SK-N-SH treated with all-trans-retinoic acid at 6 μM for 48 hours (cell line): Measurements from ENCODE around the gene CCBE1.
"Not testable (repeated sequence)": the region's sequence is repeated elsewhere in the genome, so short reads cannot be mapped to it uniquely, and the experiment has no call there.

Experiments used
- ATAC-seq: fragments of 200-7000 bp; cut with Tn5 transposase; 3 replicates; pipeline ENCODE4 v1.9.1; 2020; ENCODE audit warnings: mild to moderate bottlenecking, moderate library complexity
- ARNTL ChIP-seq: fragments of 450-650 bp; formaldehyde crosslinking; IDR thresholded peaks from 2 replicates; pipeline ENCODE4 v1.5.0; 2020; ENCODE audit warnings: low read depth, mild to moderate bottlenecking, moderate library complexity, borderline replicate concordance
- CSDC2 ChIP-seq: fragments of 250-450 bp; sonication (Bioruptor Pico); IDR thresholded peaks from 2 replicates; pipeline ENCODE4 v1.5.0; 2020; ENCODE audit warnings: mild to moderate bottlenecking, moderate library complexity
- ESRRG ChIP-seq: fragments of 250-450 bp; sonication (Bioruptor Pico); IDR thresholded peaks from 2 replicates; pipeline ENCODE4 v1.6.1; 2021; ENCODE audit warnings: mild to moderate bottlenecking
- GLIS3 ChIP-seq: fragments of 250-450 bp; sonication (Bioruptor Pico); IDR thresholded peaks from 2 replicates; pipeline ENCODE4 v1.5.0; 2020; ENCODE audit warnings: mild to moderate bottlenecking, moderate library complexity
- ISL1 ChIP-seq: fragments of 250-450 bp; sonication (Bioruptor Pico); IDR thresholded peaks from 2 replicates; pipeline ENCODE4 v2.1.2; 2022; ENCODE audit warnings: mild to moderate bottlenecking, moderate library complexity
- OSR1 ChIP-seq: fragments of 250-450 bp; sonication (Bioruptor Pico); IDR thresholded peaks from 2 replicates; pipeline ENCODE4 v1.8.0; 2022; ENCODE audit warnings: moderate library complexity, mild to moderate bottlenecking, inconsistent platforms
- PPARA ChIP-seq: fragments of 250-450 bp; sonication (Bioruptor Pico); IDR thresholded peaks from 2 replicates; pipeline ENCODE4 v1.5.0; 2020; ENCODE audit warnings: mild to moderate bottlenecking, borderline replicate concordance
- RARB ChIP-seq: fragments of 250-450 bp; sonication (Bioruptor Pico); IDR thresholded peaks from 2 replicates; pipeline ENCODE4 v1.8.0; 2021; ENCODE audit warnings: mild to moderate bottlenecking, moderate library complexity
- SNAI2 ChIP-seq: fragments of 250-450 bp; sonication (Bioruptor Pico); IDR thresholded peaks from 2 replicates; pipeline ENCODE4 v1.5.0; 2020; ENCODE audit warnings: mild to moderate bottlenecking, moderate library complexity
- TCF4 ChIP-seq: fragments of 250-450 bp; sonication (Bioruptor Pico); IDR thresholded peaks from 2 replicates; pipeline ENCODE4 v1.8.0; 2021; ENCODE audit warnings: mild to moderate bottlenecking, moderate library complexity, borderline replicate concordance
- TOX ChIP-seq: fragments of 250-450 bp; sonication (Bioruptor Pico); IDR thresholded peaks from 2 replicates; pipeline ENCODE4 v1.8.0; 2021; ENCODE audit warnings: mild to moderate bottlenecking, moderate library complexity, borderline replicate concordance
- ZC3H10 ChIP-seq: fragments of 250-450 bp; sonication (Bioruptor Pico); IDR thresholded peaks from 2 replicates; pipeline ENCODE4 v1.5.1; 2021; ENCODE audit warnings: mild to moderate bottlenecking, moderate library complexity
- ZFP3 ChIP-seq: fragments of 250-450 bp; sonication (Bioruptor Pico); IDR thresholded peaks from 2 replicates; pipeline ENCODE4 v1.5.0; 2020; ENCODE audit warnings: mild to moderate bottlenecking, moderate library complexity
- ZFP30 ChIP-seq: fragments of 450-650 bp; formaldehyde crosslinking; IDR thresholded peaks from 2 replicates; pipeline ENCODE4 v1.5.0; 2022; ENCODE audit warnings: mild to moderate bottlenecking, moderate library complexity
- ZNF70 ChIP-seq: fragments of 450-650 bp; formaldehyde crosslinking; IDR thresholded peaks from 2 replicates; pipeline ENCODE4 v1.5.0; 2020; ENCODE audit warnings: mild to moderate bottlenecking, moderate library complexity
- ZNF8 ChIP-seq: fragments of 450-650 bp; formaldehyde crosslinking; IDR thresholded peaks from 2 replicates; pipeline ENCODE4 v1.5.0; 2020; ENCODE audit warnings: mild to moderate bottlenecking, moderate library complexity
- TF ChIP-seq, protein P1 (sequence below): fragments of 250-450 bp; sonication (Bioruptor Pico); IDR thresholded peaks from 2 replicates; pipeline ENCODE4 v1.5.1; 2020; ENCODE audit warnings: low read depth, mild to moderate bottlenecking, moderate library complexity
- TF ChIP-seq, protein P2 (sequence below): fragments of 250-450 bp; sonication (Bioruptor Pico); IDR thresholded peaks from 2 replicates; pipeline ENCODE4 v1.8.0; 2020; ENCODE audit warnings: mild to moderate bottlenecking, moderate library complexity, borderline replicate concordance
- TF ChIP-seq, protein P3 (sequence below): fragments of 250-450 bp; sonication (Bioruptor Pico); IDR thresholded peaks from 2 replicates; pipeline ENCODE4 v1.5.0; 2020; ENCODE audit warnings: mild to moderate bottlenecking, moderate library complexity
- TF ChIP-seq, protein P4 (sequence below): fragments of 250-450 bp; sonication (Bioruptor Pico); IDR thresholded peaks from 2 replicates; pipeline ENCODE4 v1.8.0; 2021; ENCODE audit warnings: low read depth, mild to moderate bottlenecking, moderate library complexity, borderline replicate concordance

Gene CCBE1

GRCh38 chr18:59742325-59743111 is 45.3 kb upstream of the CCBE1 start:
- no peak for TF ChIP-seq ZC3H10 (CRISPR knock-in tag)
- TF ChIP-seq ZNF70 (CRISPR knock-in tag): no peak
- no peak for TF ChIP-seq ARNTL (CRISPR knock-in tag)
- ATAC-seq: peak; percentile 17

DNA sequence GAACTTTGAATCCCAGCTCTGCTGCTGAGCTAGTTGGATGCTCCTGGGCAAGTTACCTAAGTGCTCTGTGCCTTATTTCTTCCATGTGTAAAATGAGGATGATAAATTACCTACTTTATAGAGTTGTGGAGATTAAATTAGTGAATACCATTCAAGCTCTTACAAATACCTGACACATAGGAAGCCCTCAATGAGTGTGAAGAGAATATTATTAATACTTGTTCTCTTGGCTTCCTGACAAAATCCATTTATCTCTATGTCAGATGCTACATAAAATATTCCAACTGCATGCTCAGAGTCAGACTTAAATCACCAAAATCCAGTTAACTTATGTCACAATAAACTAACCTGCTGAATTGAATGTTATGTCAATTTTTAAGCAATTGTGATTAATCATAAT is 42.9 kb upstream of the CCBE1 start:
- TF ChIP-seq ISL1 (CRISPR knock-in tag) (peak; percentile 50), PPARA (CRISPR knock-in tag) (no peak), ZNF70 (CRISPR knock-in tag) (no peak)
- TF ChIP-seq, protein P1, sequence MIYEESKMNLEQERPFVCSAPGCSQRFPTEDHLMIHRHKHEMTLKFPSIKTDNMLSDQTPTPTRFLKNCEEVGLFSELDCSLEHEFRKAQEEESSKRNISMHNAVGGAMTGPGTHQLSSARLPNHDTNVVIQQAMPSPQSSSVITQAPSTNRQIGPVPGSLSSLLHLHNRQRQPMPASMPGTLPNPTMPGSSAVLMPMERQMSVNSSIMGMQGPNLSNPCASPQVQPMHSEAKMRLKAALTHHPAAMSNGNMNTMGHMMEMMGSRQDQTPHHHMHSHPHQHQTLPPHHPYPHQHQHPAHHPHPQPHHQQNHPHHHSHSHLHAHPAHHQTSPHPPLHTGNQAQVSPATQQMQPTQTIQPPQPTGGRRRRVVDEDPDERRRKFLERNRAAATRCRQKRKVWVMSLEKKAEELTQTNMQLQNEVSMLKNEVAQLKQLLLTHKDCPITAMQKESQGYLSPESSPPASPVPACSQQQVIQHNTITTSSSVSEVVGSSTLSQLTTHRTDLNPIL (CRISPR knock-in tag): no peak
- TF ChIP-seq, protein P2, sequence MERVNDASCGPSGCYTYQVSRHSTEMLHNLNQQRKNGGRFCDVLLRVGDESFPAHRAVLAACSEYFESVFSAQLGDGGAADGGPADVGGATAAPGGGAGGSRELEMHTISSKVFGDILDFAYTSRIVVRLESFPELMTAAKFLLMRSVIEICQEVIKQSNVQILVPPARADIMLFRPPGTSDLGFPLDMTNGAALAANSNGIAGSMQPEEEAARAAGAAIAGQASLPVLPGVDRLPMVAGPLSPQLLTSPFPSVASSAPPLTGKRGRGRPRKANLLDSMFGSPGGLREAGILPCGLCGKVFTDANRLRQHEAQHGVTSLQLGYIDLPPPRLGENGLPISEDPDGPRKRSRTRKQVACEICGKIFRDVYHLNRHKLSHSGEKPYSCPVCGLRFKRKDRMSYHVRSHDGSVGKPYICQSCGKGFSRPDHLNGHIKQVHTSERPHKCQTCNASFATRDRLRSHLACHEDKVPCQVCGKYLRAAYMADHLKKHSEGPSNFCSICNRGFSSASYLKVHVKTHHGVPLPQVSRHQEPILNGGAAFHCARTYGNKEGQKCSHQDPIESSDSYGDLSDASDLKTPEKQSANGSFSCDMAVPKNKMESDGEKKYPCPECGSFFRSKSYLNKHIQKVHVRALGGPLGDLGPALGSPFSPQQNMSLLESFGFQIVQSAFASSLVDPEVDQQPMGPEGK (CRISPR knock-in tag): no peak
- TF ChIP-seq, protein P3, sequence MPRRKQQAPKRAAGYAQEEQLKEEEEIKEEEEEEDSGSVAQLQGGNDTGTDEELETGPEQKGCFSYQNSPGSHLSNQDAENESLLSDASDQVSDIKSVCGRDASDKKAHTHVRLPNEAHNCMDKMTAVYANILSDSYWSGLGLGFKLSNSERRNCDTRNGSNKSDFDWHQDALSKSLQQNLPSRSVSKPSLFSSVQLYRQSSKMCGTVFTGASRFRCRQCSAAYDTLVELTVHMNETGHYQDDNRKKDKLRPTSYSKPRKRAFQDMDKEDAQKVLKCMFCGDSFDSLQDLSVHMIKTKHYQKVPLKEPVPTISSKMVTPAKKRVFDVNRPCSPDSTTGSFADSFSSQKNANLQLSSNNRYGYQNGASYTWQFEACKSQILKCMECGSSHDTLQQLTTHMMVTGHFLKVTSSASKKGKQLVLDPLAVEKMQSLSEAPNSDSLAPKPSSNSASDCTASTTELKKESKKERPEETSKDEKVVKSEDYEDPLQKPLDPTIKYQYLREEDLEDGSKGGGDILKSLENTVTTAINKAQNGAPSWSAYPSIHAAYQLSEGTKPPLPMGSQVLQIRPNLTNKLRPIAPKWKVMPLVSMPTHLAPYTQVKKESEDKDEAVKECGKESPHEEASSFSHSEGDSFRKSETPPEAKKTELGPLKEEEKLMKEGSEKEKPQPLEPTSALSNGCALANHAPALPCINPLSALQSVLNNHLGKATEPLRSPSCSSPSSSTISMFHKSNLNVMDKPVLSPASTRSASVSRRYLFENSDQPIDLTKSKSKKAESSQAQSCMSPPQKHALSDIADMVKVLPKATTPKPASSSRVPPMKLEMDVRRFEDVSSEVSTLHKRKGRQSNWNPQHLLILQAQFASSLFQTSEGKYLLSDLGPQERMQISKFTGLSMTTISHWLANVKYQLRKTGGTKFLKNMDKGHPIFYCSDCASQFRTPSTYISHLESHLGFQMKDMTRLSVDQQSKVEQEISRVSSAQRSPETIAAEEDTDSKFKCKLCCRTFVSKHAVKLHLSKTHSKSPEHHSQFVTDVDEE (CRISPR knock-in tag): no peak

GRCh38 chr18:59737776-59738300 is 40.6 kb upstream of the CCBE1 start:
- TF ChIP-seq RARB (CRISPR knock-in tag) (no peak), ISL1 (CRISPR knock-in tag) (no peak), TCF4 (CRISPR knock-in tag) (no peak), ZC3H10 (CRISPR knock-in tag) (no peak), ESRRG (CRISPR knock-in tag) (no peak), ZNF8 (CRISPR knock-in tag) (no peak), GLIS3 (CRISPR knock-in tag) (no peak), CSDC2 (CRISPR knock-in tag) (no peak), SNAI2 (CRISPR knock-in tag) (no peak), ZFP3 (no peak), ARNTL (CRISPR knock-in tag) (no peak), TOX (CRISPR knock-in tag) (no peak), ZNF70 (CRISPR knock-in tag) (no peak), ZFP30 (CRISPR knock-in tag) (no peak), OSR1 (no peak)
- TF ChIP-seq, protein P2 (CRISPR knock-in tag): no peak
- TF ChIP-seq, protein P4, sequence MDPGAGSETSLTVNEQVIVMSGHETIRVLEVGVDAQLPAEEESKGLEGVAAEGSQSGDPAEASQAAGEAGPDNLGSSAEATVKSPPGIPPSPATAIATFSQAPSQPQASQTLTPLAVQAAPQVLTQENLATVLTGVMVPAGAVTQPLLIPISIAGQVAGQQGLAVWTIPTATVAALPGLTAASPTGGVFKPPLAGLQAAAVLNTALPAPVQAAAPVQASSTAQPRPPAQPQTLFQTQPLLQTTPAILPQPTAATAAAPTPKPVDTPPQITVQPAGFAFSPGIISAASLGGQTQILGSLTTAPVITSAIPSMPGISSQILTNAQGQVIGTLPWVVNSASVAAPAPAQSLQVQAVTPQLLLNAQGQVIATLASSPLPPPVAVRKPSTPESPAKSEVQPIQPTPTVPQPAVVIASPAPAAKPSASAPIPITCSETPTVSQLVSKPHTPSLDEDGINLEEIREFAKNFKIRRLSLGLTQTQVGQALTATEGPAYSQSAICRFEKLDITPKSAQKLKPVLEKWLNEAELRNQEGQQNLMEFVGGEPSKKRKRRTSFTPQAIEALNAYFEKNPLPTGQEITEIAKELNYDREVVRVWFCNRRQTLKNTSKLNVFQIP: no peak
- no peak for ATAC-seq

More for the DNA sequence above, 42.9 kb upstream of the CCBE1 start:
- no peak for ATAC-seq

DNA sequence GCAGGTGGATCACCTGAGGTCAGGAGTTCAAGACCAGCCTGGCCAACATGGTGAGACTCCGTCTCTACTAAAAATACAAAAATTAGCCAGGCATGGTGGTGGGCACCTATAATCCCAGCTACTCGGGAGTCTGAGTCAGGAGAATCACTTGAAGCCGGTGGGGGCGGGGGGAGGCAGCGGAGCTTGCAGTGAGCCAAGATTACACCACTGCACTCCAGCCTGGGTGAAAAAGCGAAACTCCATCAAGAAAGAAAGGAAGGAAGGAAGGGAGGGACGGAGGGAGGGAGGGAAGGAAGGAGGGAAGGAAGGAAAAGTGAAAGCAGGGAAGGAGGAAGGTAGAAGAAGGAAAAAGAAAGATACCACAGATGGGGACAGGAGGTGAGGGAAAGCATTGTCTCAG is 40.1 kb upstream of the CCBE1 start:
- ATAC-seq: not testable (repeated sequence)
